ENCODE measurements around the gene NUDT7. TPM values are rescaled to one million over a fixed set of nuclear protein-coding genes. Genes with fewer than 3 reads are reported as not detected.

NUDT7 gene
- total and polyA plus RNA-seq, 9 of the 15 experiments (the other 6 are each of a cell fraction or from before 2014, with no cell fraction given): 5.6 to 24.2 (median 10.5) TPM

GRCh38 chr16:77739559-77739892 lies 17.2 kb downstream of the NUDT7 start (continued):
- TF ChIP-seq SRSF3 (IDR thresholded peaks at IDR 0.05; ENCODE audit: insufficient read depth, low read length): no peak
- peak; percentile 47; the same call in 1 of the 2 replicates for TF ChIP-seq NR4A1 (CRISPR knock-in tag; IDR thresholded peaks at IDR 0.05)
- peak; percentile 98 for TF ChIP-seq NR4A1 (tag; IDR thresholded peaks at IDR 0.05)
- peak; percentile 90 for TF ChIP-seq ZNF668 (CRISPR knock-in tag; IDR thresholded peaks at IDR 0.05)
- TF ChIP-seq ZNF766 (CRISPR knock-in tag; conservative IDR thresholded peaks at IDR 0.05): peak; percentile 98
- peak; percentile 67 for TF ChIP-seq ETV1 (tag; conservative IDR thresholded peaks at IDR 0.05; ENCODE audit: low read depth)
- TF ChIP-seq DNMT1 (IDR thresholded peaks at IDR 0.05): no peak
- TF ChIP-seq USF2 (CRISPR knock-in tag; IDR thresholded peaks at IDR 0.05): no peak
- TF ChIP-seq SMAD3 (CRISPR knock-in tag; conservative IDR thresholded peaks at IDR 0.05): peak; percentile 96
- no peak for TF ChIP-seq CAMTA2 (CRISPR knock-in tag; conservative IDR thresholded peaks at IDR 0.05)
- peak; percentile 94 for TF ChIP-seq TEAD2 (tag; IDR thresholded peaks at IDR 0.05)
- no peak for TF ChIP-seq MCM3 (IDR thresholded peaks at IDR 0.05)
- no peak for TF ChIP-seq STAT5A (IDR thresholded peaks at IDR 0.05; ENCODE audit: borderline replicate concordance, low read length)
- TF ChIP-seq JUND (IDR thresholded peaks at IDR 0.05; ENCODE audit: borderline replicate concordance, low read depth, low read length): peak; percentile 40; the same call in 1 of the 2 replicates
- peak; percentile 76; the same call in 2 of the 3 replicates for TF ChIP-seq JUND (tag; IDR thresholded peaks at IDR 0.05; ENCODE audit: borderline replicate concordance, low read depth, low read length)
- 0 out of 2 replicates have a peak, but pooled peaks have one; percentile 61 for TF ChIP-seq ZNF444 (CRISPR knock-in tag; IDR thresholded peaks at IDR 0.05)
- no peak for TF ChIP-seq JUNB (CRISPR knock-in tag; conservative IDR thresholded peaks at IDR 0.05)
- no peak for TF ChIP-seq GTF2F1 (IDR thresholded peaks at IDR 0.05; ENCODE audit: low read depth, low read length)
- no peak for TF ChIP-seq SMARCA5 (IDR thresholded peaks at IDR 0.05)
- no peak for TF ChIP-seq SAFB (IDR thresholded peaks at IDR 0.05; ENCODE audit: borderline replicate concordance, low read depth, low read length)
- TF ChIP-seq, protein P1, sequence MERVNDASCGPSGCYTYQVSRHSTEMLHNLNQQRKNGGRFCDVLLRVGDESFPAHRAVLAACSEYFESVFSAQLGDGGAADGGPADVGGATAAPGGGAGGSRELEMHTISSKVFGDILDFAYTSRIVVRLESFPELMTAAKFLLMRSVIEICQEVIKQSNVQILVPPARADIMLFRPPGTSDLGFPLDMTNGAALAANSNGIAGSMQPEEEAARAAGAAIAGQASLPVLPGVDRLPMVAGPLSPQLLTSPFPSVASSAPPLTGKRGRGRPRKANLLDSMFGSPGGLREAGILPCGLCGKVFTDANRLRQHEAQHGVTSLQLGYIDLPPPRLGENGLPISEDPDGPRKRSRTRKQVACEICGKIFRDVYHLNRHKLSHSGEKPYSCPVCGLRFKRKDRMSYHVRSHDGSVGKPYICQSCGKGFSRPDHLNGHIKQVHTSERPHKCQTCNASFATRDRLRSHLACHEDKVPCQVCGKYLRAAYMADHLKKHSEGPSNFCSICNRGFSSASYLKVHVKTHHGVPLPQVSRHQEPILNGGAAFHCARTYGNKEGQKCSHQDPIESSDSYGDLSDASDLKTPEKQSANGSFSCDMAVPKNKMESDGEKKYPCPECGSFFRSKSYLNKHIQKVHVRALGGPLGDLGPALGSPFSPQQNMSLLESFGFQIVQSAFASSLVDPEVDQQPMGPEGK (CRISPR knock-in tag; IDR thresholded peaks at IDR 0.05; ENCODE audit: borderline replicate concordance): no peak
- no peak for TF ChIP-seq ETV6 (IDR thresholded peaks at IDR 0.05; ENCODE audit: borderline replicate concordance in 1 of 2, low read depth in 2 of 2, low read length in 1 of 2)
- no peak for TF ChIP-seq ETV6 (CRISPR knock-in tag; IDR thresholded peaks at IDR 0.05; ENCODE audit: borderline replicate concordance)
- peak; percentile 91 for TF ChIP-seq DIDO1 (tag; IDR thresholded peaks at IDR 0.05; ENCODE audit: low read depth)
- 0 out of 2 replicates have a peak, but pooled peaks have one; percentile 44 for TF ChIP-seq IFI16 (CRISPR knock-in tag; IDR thresholded peaks at IDR 0.05)
- TF ChIP-seq, protein P2, sequence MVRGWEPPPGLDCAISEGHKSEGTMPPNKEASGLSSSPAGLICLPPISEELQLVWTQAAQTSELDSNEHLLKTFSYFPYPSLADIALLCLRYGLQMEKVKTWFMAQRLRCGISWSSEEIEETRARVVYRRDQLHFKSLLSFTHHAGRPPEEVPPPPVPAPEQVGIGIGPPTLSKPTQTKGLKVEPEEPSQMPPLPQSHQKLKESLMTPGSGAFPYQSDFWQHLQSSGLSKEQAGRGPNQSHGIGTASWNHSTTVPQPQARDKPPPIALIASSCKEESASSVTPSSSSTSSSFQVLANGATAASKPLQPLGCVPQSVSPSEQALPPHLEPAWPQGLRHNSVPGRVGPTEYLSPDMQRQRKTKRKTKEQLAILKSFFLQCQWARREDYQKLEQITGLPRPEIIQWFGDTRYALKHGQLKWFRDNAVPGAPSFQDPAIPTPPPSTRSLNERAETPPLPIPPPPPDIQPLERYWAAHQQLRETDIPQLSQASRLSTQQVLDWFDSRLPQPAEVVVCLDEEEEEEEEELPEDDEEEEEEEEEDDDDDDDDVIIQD (CRISPR knock-in tag; IDR thresholded peaks at IDR 0.05): peak; percentile 70; the same call in 1 of the 2 replicates
- TF ChIP-seq SMAD2 (IDR thresholded peaks at IDR 0.05; ENCODE audit: low read depth, low read length): no peak
- TF ChIP-seq PPARD (CRISPR knock-in tag; IDR thresholded peaks at IDR 0.05): no peak
- no peak for TF ChIP-seq ZFX (CRISPR knock-in tag; IDR thresholded peaks at IDR 0.05)
- peak; percentile 39; the same call in 1 of the 2 replicates for TF ChIP-seq DPF2 (IDR thresholded peaks at IDR 0.05)

All from K562 (cell line).